Islet of Langerhans (tissue), 1 donor: ENCODE measurements around the gene KIF5C.
"Not testable (repeated sequence)": the region's sequence is repeated elsewhere in the genome, so short reads cannot be mapped to it uniquely, and the experiment has no call there.

Source experiments
- FAIRE-seq: peaks from one replicate; lab custom pipeline; 2011; peaks lifted over from hg19 to GRCh38; lab: Jason Lieb, UNC

The KIF5C gene

GRCh38 chr2:148966438-148966758, 91.4 kb downstream of the KIF5C start:
- FAIRE-seq: no peak

- FAIRE-seq: no peak
These were observed 92.0 kb downstream of the KIF5C start for GRCh38 chr2:148967056-148967455.

GRCh38 chr2:148967578-148967977, 92.6 kb downstream of the KIF5C start:
- no peak for FAIRE-seq

- FAIRE-seq: no peak
These were observed 93.3 kb downstream of the KIF5C start for GRCh38 chr2:148968301-148968700.

- no peak for FAIRE-seq
These were observed 93.8 kb downstream of the KIF5C start for GRCh38 chr2:148968776-148969319.

GRCh38 chr2:148969659-148970061, 94.6 kb downstream of the KIF5C start:
- no peak for FAIRE-seq

GRCh38 chr2:148970385-148970784, 95.4 kb downstream of the KIF5C start:
- no peak for FAIRE-seq

GRCh38 chr2:148971547-148971946, 96.5 kb downstream of the KIF5C start:
- FAIRE-seq: no peak

- no peak for FAIRE-seq
These were observed 99.1 kb downstream of the KIF5C start for GRCh38 chr2:148974095-148974494.

GRCh38 chr2:148978026-148978685, 103.1 kb downstream of the KIF5C start:
- FAIRE-seq: no peak

- FAIRE-seq: peak; percentile 58
These were observed 103.7 kb downstream of the KIF5C start for GRCh38 chr2:148978706-148979105.

GRCh38 chr2:148979164-148979918, 104.3 kb downstream of the KIF5C start:
- FAIRE-seq: no peak

GRCh38 chr2:148979919-148980277, 104.9 kb downstream of the KIF5C start:
- FAIRE-seq: no peak

GRCh38 chr2:148980496-148980895, 105.5 kb downstream of the KIF5C start:
- not testable (repeated sequence) for FAIRE-seq

- FAIRE-seq: no peak
These were observed 106.3 kb downstream of the KIF5C start for GRCh38 chr2:148981324-148981723.

- no peak for FAIRE-seq
These were observed 106.8 kb downstream of the KIF5C start for GRCh38 chr2:148981781-148982180.

- FAIRE-seq: no peak
These were observed 107.3 kb downstream of the KIF5C start for GRCh38 chr2:148982282-148982681.

GRCh38 chr2:148983896-148984295, 108.9 kb downstream of the KIF5C start:
- no peak for FAIRE-seq

GRCh38 chr2:148984449-148984848, 109.4 kb downstream of the KIF5C start:
- FAIRE-seq: no peak

- no peak for FAIRE-seq
These were observed 112.3 kb downstream of the KIF5C start for GRCh38 chr2:148987286-148987685.

GRCh38 chr2:148988337-148988736, 113.3 kb downstream of the KIF5C start:
- FAIRE-seq: no peak

GRCh38 chr2:148989882-148990493, 115.0 kb downstream of the KIF5C start:
- peak; percentile 96 for FAIRE-seq

- no peak for FAIRE-seq
These were observed 115.9 kb downstream of the KIF5C start for GRCh38 chr2:148990968-148991367.
